Suprapubic skin (tissue), 4 donors: Measurements from ENCODE around the gene YY1.

Experiments used
- EP300 ChIP-seq: sonication (generic); formaldehyde crosslinking; IDR thresholded peaks from one replicate; pipeline ENCODE4 v1.6.1; 2017; ENCODE audit warnings: antibody characterized with exemption
- POLR2AphosphoS5 ChIP-seq, 3 donors: sonication (generic); formaldehyde crosslinking; IDR thresholded peaks; one replicate each; pipeline ENCODE4 v1.6.1; 2017; ENCODE audit warnings: antibody characterized with exemption in 3 of 3
- TF ChIP-seq, protein P1 (sequence below), 2 donors: fragments of 200-600 bp in 1 of 2; fragments of 450-650 bp in 1 of 2; sonication (generic) in 1 of 2; IDR thresholded peaks; one replicate each; pipeline ENCODE4 v1.5.1; 2016 to 2019; ENCODE audit warnings: antibody characterized with exemption in 2 of 2, mild to moderate bottlenecking in 1 of 2, moderate library complexity in 1 of 2

DNA sequence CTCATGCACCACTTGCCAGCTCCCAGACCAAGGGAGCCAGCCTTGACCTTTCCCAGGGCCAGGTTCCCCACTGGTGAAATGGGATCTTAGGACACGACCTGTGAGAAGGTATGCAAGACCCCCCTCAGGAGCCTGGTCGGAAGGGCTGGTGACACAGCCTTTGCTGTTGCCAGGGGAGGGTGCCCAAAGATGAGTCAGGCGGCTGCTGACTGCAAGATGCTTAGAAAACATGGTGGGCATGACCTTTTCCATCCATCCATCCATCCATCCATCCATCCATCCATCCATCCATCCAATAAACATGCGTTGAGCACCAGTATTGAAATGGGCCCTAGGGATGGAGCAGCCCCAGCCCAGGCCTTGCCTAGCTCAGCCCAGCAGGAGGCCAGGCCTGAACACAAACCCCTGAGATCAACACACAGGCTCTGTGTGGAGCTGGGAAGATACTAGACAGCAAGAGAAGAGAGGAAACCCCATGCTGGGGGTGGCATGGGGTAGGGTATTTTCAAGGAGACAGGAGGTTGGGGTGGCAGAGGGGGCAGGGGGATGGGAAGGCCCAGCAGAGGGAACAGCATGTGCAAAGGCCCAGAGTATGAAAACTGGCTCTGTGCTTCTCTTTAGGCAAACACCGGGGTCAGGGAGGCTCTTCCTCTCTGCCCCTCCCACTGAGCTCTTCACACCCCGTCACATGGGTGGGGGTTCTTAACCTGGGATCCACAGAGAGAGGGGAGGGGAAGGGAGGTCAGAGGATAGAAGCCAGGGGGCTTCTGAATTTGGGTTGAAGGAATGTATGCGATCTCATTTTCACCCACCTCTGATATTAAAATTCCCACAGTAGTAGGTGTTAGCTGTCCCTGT lies 26.2 kb upstream of the YY1 start:
- TF ChIP-seq, protein P1, sequence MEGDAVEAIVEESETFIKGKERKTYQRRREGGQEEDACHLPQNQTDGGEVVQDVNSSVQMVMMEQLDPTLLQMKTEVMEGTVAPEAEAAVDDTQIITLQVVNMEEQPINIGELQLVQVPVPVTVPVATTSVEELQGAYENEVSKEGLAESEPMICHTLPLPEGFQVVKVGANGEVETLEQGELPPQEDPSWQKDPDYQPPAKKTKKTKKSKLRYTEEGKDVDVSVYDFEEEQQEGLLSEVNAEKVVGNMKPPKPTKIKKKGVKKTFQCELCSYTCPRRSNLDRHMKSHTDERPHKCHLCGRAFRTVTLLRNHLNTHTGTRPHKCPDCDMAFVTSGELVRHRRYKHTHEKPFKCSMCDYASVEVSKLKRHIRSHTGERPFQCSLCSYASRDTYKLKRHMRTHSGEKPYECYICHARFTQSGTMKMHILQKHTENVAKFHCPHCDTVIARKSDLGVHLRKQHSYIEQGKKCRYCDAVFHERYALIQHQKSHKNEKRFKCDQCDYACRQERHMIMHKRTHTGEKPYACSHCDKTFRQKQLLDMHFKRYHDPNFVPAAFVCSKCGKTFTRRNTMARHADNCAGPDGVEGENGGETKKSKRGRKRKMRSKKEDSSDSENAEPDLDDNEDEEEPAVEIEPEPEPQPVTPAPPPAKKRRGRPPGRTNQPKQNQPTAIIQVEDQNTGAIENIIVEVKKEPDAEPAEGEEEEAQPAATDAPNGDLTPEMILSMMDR (IDR thresholded peaks at IDR 0.05), result no peak
- TF ChIP-seq POLR2AphosphoS5 (IDR thresholded peaks at IDR 0.05) (no peak), EP300 (no peak)
